IMR-90 (cell line): ENCODE data around the gene TRIM62. TPM values are rescaled to one million over a fixed set of nuclear protein-coding genes. Genes with fewer than 3 reads are reported as not detected.
A peak's percentile ranks its signal among the peaks of the same experiment; 100 is the strongest.

Experiments
- ATAC-seq: fragments of 200-7000 bp; cut with Tn5 transposase; 2 replicates; pipeline ENCODE4 v1.9.1; 2020; ENCODE audit warnings: low read depth, mild to moderate bottlenecking, moderate library complexity
- BruUV-seq: library from RNA; stranded (reverse); fragments of 400-500 nt; replicated peaks from 2 replicates; lab custom pipeline; 2021; lab: Mats Ljungman, UMichigan
- CTCF ChIA-PET: fragments of 300-600 bp; formaldehyde crosslinking; extraction: SDS; loops from one replicate; lab custom pipeline; 2021; ENCODE audit warnings: antibody characterized with exemption; lab: Yijun Ruan, JAX
- POLR2A ChIA-PET: fragments of 300-600 bp; sonication (Branson Sonifier 250); formaldehyde crosslinking; loops from one replicate; lab custom pipeline; 2022; ENCODE audit warnings: antibody characterized with exemption; ENCODE audit not compliant: unreplicated experiment; lab: Charles Lee
- DNase-seq: peaks from one replicate; pipeline ENCODE4 v3.0.0; 2013
- H2AFZ ChIP-seq: replicated peaks from 2 replicates; pipeline ENCODE3; 2013; ENCODE audit warnings: low read length, mild to moderate bottlenecking; ENCODE audit not compliant: poor library complexity
- H2AK5ac ChIP-seq: 2 replicates; pipeline ENCODE4 v1.6.1; 2013; ENCODE audit warnings: low read depth, low read length, inconsistent platforms
- H2AK9ac ChIP-seq: replicated peaks from 2 replicates; pipeline ENCODE3; 2013; ENCODE audit warnings: mild to moderate bottlenecking, low read depth, low read length, moderate library complexity; ENCODE audit not compliant: poor library complexity
- H2BK120ac ChIP-seq: 2 replicates; pipeline ENCODE4 v1.6.1; 2013; ENCODE audit warnings: low read depth, low read length, inconsistent platforms
- H2BK15ac ChIP-seq: 3 replicates; pipeline ENCODE4 v1.6.1; 2013; ENCODE audit warnings: low read depth, low read length, inconsistent platforms
- H2BK20ac ChIP-seq: 2 replicates; pipeline ENCODE4 v1.6.1; 2013; ENCODE audit warnings: low read depth, mild to moderate bottlenecking, inconsistent platforms, low read length, moderate library complexity
- H2BK5ac ChIP-seq: 2 replicates; pipeline ENCODE4 v1.6.1; 2013; ENCODE audit warnings: mild to moderate bottlenecking, low read depth, low read length, inconsistent platforms; ENCODE audit not compliant: poor library complexity, severe bottlenecking
- H3K14ac ChIP-seq: replicated peaks from 2 replicates; pipeline ENCODE4 v1.6.1; 2013; ENCODE audit warnings: low read depth, low read length, inconsistent platforms
- H3K18ac ChIP-seq: 2 replicates; pipeline ENCODE4 v1.6.1; 2013; ENCODE audit warnings: low read depth, low read length, control low read depth
- H3K23ac ChIP-seq: 2 replicates; pipeline ENCODE4 v1.6.1; 2013; ENCODE audit warnings: low read depth, low read length, inconsistent platforms
- H3K27ac ChIP-seq: 2 replicates; pipeline ENCODE4 v1.5.1; 2013; ENCODE audit warnings: mild to moderate bottlenecking, control low read depth, low read length; ENCODE audit not compliant: insufficient read depth
- H3K27me3 ChIP-seq: 2 replicates; pipeline ENCODE4 v1.6.1; 2013; ENCODE audit warnings: low read length; ENCODE audit not compliant: control insufficient read depth, insufficient read depth
- H3K36me3 ChIP-seq: 2 replicates; pipeline ENCODE4 v1.6.1; 2013; ENCODE audit warnings: low read length, mixed read lengths; ENCODE audit not compliant: control insufficient read depth, insufficient read depth
- H3K4ac ChIP-seq: 2 replicates; pipeline ENCODE4 v1.6.1; 2013; ENCODE audit warnings: low read depth, low read length, inconsistent platforms
- H3K4me1 ChIP-seq: 2 replicates; pipeline ENCODE4 v1.6.1; 2013; ENCODE audit warnings: low read length, mixed read lengths; ENCODE audit not compliant: control insufficient read depth, insufficient read depth
- H3K4me2 ChIP-seq: 2 replicates; pipeline ENCODE4 v1.6.1; 2013; ENCODE audit warnings: low read depth, mild to moderate bottlenecking, control low read depth, low read length, moderate library complexity
- H3K4me3 ChIP-seq: 2 replicates; pipeline ENCODE4 v1.5.1; 2013; ENCODE audit warnings: low read depth, mild to moderate bottlenecking, control low read depth, low read length, moderate library complexity; ENCODE audit not compliant: insufficient read depth
- H3K56ac ChIP-seq: 2 replicates; pipeline ENCODE4 v1.6.1; 2013; ENCODE audit warnings: low read length, inconsistent platforms; ENCODE audit not compliant: insufficient read depth; ENCODE audit errors: extremely low read depth
- H3K79me1 ChIP-seq, 2 experiments: 2 replicates each; pipeline ENCODE4 v1.6.1; 2013; ENCODE audit warnings: low read length in 2 of 2, inconsistent platforms in 1 of 2, low read depth in 1 of 2
- H3K9ac ChIP-seq: 2 replicates; pipeline ENCODE4 v1.6.1; 2013; ENCODE audit warnings: low read depth, low read length, control low read depth
- H3K9me1 ChIP-seq: 2 replicates; pipeline ENCODE4 v1.6.1; 2013; ENCODE audit warnings: low read length, inconsistent platforms; ENCODE audit not compliant: insufficient read depth
- H3K9me3 ChIP-seq: 2 replicates; pipeline ENCODE4 v1.6.1; 2013; ENCODE audit warnings: low read length; ENCODE audit not compliant: control insufficient read depth, insufficient read depth
- H4K20me1 ChIP-seq: 2 replicates; pipeline ENCODE4 v1.6.1; 2013; ENCODE audit warnings: low read length, inconsistent platforms; ENCODE audit not compliant: insufficient read depth
- H4K5ac ChIP-seq: 2 replicates; pipeline ENCODE4 v1.6.1; 2013; ENCODE audit warnings: mild to moderate bottlenecking, low read depth, low read length, control low read depth
- H4K8ac ChIP-seq, 2 experiments: 2 replicates each; pipeline ENCODE4 v1.6.1; 2013; ENCODE audit warnings: low read depth in 2 of 2, low read length in 2 of 2, control low read depth in 1 of 2, inconsistent platforms in 1 of 2
- H4K91ac ChIP-seq: 2 replicates; pipeline ENCODE4 v1.6.1; 2013; ENCODE audit warnings: low read depth, low read length, inconsistent platforms; ENCODE audit not compliant: insufficient read depth
- BHLHE40 ChIP-seq: fragments of 150-350 bp; IDR thresholded peaks from 2 replicates; pipeline ENCODE4 v1.6.1; 2016; ENCODE audit warnings: mild to moderate bottlenecking, low read depth, low read length
- CEBPB ChIP-seq: IDR thresholded peaks from 2 replicates; pipeline ENCODE4 v1.6.1; 2012; ENCODE audit warnings: low read depth, low read length, improper control_type of control experiment
- CTCF ChIP-seq: conservative IDR thresholded peaks from 2 replicates; pipeline ENCODE4 v1.5.1; 2012; ENCODE audit warnings: mild to moderate bottlenecking, low read depth, low read length, improper control_type of control experiment
- ELK1 ChIP-seq: fragments of 150-350 bp; IDR thresholded peaks from 2 replicates; pipeline ENCODE4 v1.6.1; 2016; ENCODE audit warnings: low read depth, mild to moderate bottlenecking, low read length, moderate library complexity, borderline replicate concordance
- FOS ChIP-seq: fragments of 150-350 bp; IDR thresholded peaks from 2 replicates; pipeline ENCODE4 v1.6.1; 2016; ENCODE audit warnings: low read depth, low read length
- MAFK ChIP-seq: IDR thresholded peaks from 2 replicates; pipeline ENCODE4 v1.6.1; 2012; ENCODE audit warnings: low read depth, low read length, improper control_type of control experiment
- MXI1 ChIP-seq: IDR thresholded peaks from 2 replicates; pipeline ENCODE4 v1.6.1; 2012; ENCODE audit warnings: low read depth, mild to moderate bottlenecking, low read length, moderate library complexity, borderline replicate concordance
- POLR2A ChIP-seq: IDR thresholded peaks from 2 replicates; pipeline ENCODE4 v1.6.1; 2012; ENCODE audit warnings: mild to moderate bottlenecking, low read depth, low read length
- RAD21 ChIP-seq: IDR thresholded peaks from 2 replicates; pipeline ENCODE4 v1.6.1; 2012; ENCODE audit warnings: low read length, improper control_type of control experiment
- RCOR1 ChIP-seq: IDR thresholded peaks from 2 replicates; pipeline ENCODE4 v1.6.1; 2012; ENCODE audit warnings: mild to moderate bottlenecking, low read length, improper control_type of control experiment; ENCODE audit not compliant: insufficient replicate concordance
- RFX5 ChIP-seq: IDR thresholded peaks from 2 replicates; pipeline ENCODE4 v1.8.0; 2012; ENCODE audit warnings: low read depth, mild to moderate bottlenecking, low read length, moderate library complexity
- SMC3 ChIP-seq: fragments of 150-350 bp; IDR thresholded peaks from 2 replicates; pipeline ENCODE4 v1.6.1; 2016; ENCODE audit warnings: low read depth, mild to moderate bottlenecking, antibody characterized with exemption, low read length, moderate library complexity
- USF2 ChIP-seq: fragments of 150-350 bp; IDR thresholded peaks from 2 replicates; pipeline ENCODE4 v1.6.1; 2017; ENCODE audit warnings: mild to moderate bottlenecking, antibody characterized with exemption, low read length, low read depth
- WGBS, 2 experiments: methylation state at CpG; one replicate each; pipeline versions ENCODE4 v1.1.5 to v1.1.7; 2013; ENCODE audit warnings: missing lambda C conversion rate in 2 of 2; ENCODE audit not compliant: insufficient read length in 1 of 2; ENCODE audit errors: extremely low coverage in 2 of 2; 5-methylcytosine and 5-hydroxymethylcytosine counted together
- dilution Hi-C: fragments of 300-500 bp; cut with HindIII; formaldehyde crosslinking; loops from one replicate; pipeline ENCODE4 v1.14.3; 2018; ENCODE audit warnings: low sequenced_read_pairs; ENCODE audit not compliant: unreplicated experiment
- in situ Hi-C: fragments of 300-500 bp; cut with MboI; formaldehyde crosslinking; loops from 3 replicates; pipeline ENCODE4 v1.14.3; 2019; ENCODE audit warnings: low sequenced_read_pairs, inconsistent platforms, mixed read lengths
- intact Hi-C: fragments of 100-400 bp; cut with micrococcal nuclease; formaldehyde crosslinking; loops from 2 replicates; pipeline ENCODE4 v1.10.0; 2022
- polyA plus RNA-seq, 3 experiments: library from polyadenylated mRNA; depleted of rRNA; stranded (reverse); fragments of >200 nt; gene quantifications; 2 replicates each; pipeline ENCODE4 v1.2.3, GENCODE V29; 2012; ENCODE audit warnings: low replicate concordance in 1 of 3
- total RNA-seq: library from RNA; depleted of rRNA; stranded (reverse); fragments of >200 nt; gene quantifications from 2 replicates; pipeline ENCODE4 v1.2.3, GENCODE V29; 2012

The TRIM62 gene
- total and polyA plus RNA-seq, 2 of the 4 experiments (the other 2 are of a cell fraction) = 3.0 to 11.1 TPM

GRCh38 chr1:33152685-33153432 lies 29.0 kb downstream of the TRIM62 start (continued):
- TF ChIP-seq MXI1 = no peak

- Histone ChIP-seq H3K9me1 (peaks cover 20% of the 10 kb centered on the region; the same call in 1 of the 2 replicates), H3K4ac (no peak overlapping the region), H4K5ac (no peak overlapping the region), H3K9ac (no peak overlapping the region), H3K27ac (no peak overlapping the region), H4K20me1 (no peaks in the 10 kb centered on the region), H3K14ac (no peak overlapping the region), H2BK15ac (no peak overlapping the region), H3K4me2 (no peak overlapping the region), H3K4me3 (no peak overlapping the region), H2AK5ac (0 out of 2 replicates have a peak overlapping the region, but pooled peaks have one; percentile 13), H2BK5ac (no peak overlapping the region), H3K18ac (no peak overlapping the region), H3K4me1 (peaks cover 5% of the 10 kb centered on the region; the same call in 1 of the 2 replicates), H2AK9ac (no peak overlapping the region), H2BK120ac (no peak overlapping the region), H3K23ac (no peak overlapping the region), H3K56ac (no peak overlapping the region), H3K27me3 (no peaks in the 10 kb centered on the region), H3K79me1 (peaks cover 0 to 7% of the 10 kb centered on the region in 2 experiments; a peak in 2 of 4 replicates), H4K91ac (no peak overlapping the region), H2BK20ac (no peak overlapping the region), H3K36me3 (peaks cover 30% of the 10 kb centered on the region), H3K9me3 (no peaks in the 10 kb centered on the region), H4K8ac (no peak overlapping the region), H2AFZ (no peak overlapping the region)
- intact Hi-C loops (no loop called here), dilution Hi-C loops (no loop called here), in situ Hi-C loops (no loop called here)
- WGBS, 2 experiments = 87% methylated on average over 3 of the region's 7 CpGs; no CpG with 5 or more reads in 1 of the 2 experiments
- BruUV-seq = no TSS peak
- POLR2A ChIA-PET = no interaction called here
- CTCF ChIA-PET = no interaction called here
- DNase-seq (no peak), ATAC-seq (no peak)
- TF ChIP-seq MAFK (no peak), POLR2A (no peak), RAD21 (no peak), CTCF (no peak), ELK1 (no peak), USF2 (no peak), RCOR1 (no peak), CEBPB (no peak), RFX5 (no peak), BHLHE40 (no peak), SMC3 (no peak), FOS (no peak), MXI1 (no peak)
Measured at GRCh38 chr1:33151116-33151515, 30.7 kb downstream of the TRIM62 start.
